Measurements from ENCODE around the gene COL9A3. TPM values are rescaled to one million over a fixed set of nuclear protein-coding genes. Genes with fewer than 3 reads are reported as not detected.
"Not testable (repeated sequence)": the region's sequence is repeated elsewhere in the genome, so short reads cannot be mapped to it uniquely, and the experiment has no call there.

The COL9A3 gene
- total RNA-seq, 2 experiments from 2014 or later = not detected

DNA sequence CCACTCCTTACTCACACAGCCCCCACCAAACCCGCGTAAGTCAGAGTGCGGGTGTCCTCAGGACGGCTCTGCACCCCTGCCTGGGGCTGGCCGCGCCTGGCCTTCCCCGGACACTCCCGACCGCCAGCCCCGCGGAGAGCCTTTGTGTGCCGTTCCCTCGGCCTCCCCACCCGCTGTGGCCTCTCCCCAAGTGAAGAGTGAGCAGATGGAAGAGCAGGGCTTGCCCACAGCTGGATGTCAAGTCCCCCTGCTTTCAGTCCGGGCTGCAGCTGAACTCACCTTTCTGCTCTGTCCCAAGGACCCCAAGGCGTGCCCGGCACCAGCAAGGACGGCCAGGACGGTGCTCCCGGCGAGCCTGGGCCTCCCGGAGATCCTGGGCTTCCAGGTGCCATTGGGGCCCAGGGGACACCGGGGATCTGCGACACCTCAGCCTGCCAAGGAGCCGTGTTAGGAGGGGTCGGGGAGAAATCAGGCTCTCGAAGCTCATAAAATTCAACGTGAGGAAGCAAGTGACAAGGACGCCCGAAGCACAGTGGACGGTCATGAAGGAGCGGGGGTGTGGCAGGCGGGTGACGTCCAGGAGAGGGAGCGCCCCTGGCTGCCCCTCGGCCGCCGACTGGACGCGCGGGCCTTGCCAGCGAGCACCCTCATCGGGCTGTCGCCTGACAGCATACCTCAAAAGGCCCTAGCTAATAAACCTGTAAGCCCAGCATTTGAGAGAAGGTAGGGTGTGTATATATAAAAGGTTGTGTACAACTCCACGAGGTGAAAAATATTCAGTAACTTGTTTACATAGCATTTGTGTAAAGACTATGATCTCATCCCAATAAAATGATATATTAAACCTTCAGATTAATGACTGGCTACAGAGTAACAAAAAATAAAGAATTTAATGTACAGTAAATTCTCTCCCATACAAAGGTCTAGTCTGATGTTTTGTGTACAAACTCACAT lies 23.7 kb downstream of the COL9A3 start:
- POLR2A ChIA-PET = no interaction called here
- CTCF ChIA-PET = no interaction called here

DNA sequence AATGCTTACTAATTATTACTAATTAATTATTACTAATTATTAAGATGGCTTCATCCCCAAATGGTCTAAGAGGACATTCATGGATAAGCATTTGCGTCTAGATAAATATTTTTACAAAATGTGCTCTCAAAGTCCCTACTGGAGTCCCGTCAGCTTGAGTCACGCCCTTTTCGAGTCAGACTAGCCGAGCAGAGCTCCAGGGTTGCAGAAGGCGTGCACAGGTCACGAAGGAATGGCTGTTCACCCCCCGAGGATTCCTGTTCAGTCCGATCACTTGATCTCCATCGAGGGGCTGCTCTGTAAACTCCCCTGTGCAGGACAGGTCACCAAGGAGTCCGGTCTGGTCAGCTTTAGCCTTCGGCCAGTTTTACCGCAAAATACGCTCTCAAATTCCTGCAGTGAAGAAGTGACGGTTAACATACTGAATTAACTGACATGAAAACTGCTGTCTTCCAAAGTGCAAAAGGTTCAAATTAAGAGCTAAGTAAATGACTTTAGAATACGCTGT lies 24.9 kb downstream of the COL9A3 start:
- ChIA-PET POLR2A (no interaction called here), CTCF (no interaction called here)

GRCh38 chr20:62843656-62844055 lies 26.8 kb downstream of the COL9A3 start:
- ChIA-PET POLR2A (no interaction called here), CTCF (no interaction called here)

GRCh38 chr20:62844182-62844581 lies 27.3 kb downstream of the COL9A3 start:
- CTCF ChIA-PET = interaction anchor here (0.8 kb wide), 1 partner anchor 49 kb away, joined by 3 read pairs; no protein-coding TSS in a partner anchor
- POLR2A ChIA-PET = no interaction called here

DNA sequence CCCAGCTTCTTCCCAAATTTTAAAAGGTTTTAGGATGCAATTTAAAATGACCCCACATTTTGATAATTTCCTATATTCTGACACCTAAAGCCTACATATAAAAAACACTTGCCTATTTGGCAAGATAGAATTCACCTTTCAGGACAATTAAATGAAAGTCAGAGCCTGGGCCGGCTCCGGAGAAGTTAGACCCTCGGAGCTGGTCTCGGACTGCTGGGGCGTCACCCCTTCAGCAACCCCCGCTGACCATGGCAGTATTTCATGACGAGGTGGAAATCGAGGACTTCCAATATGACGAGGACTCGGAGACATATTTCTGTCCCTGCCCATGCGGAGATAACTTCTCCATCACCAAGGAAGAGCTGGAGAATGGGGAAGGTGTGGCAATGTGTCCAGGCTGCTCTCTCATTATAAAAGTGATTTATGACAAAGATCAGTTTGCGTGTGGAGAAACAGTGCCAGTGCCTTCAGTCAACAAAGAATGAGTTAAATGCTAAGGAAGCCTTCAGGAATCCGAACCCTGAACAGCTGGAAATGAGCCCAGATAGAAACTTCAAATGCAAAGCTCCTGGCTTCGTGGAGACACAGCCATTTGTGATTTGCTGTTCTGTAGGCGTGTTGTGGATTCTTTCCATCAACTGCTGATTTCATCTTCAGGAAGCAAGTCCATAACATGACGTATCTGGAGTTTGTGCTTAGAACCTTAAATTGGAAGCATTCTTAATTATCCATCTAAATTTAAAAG lies 28.7 kb downstream of the COL9A3 start:
- ChIA-PET CTCF (interaction anchor here (0.7 to 1.0 kb wide), 2 partner anchors 30 to 199 kb away, joined by 3 read pairs; no protein-coding TSS in a partner anchor), POLR2A (no interaction called here)

DNA sequence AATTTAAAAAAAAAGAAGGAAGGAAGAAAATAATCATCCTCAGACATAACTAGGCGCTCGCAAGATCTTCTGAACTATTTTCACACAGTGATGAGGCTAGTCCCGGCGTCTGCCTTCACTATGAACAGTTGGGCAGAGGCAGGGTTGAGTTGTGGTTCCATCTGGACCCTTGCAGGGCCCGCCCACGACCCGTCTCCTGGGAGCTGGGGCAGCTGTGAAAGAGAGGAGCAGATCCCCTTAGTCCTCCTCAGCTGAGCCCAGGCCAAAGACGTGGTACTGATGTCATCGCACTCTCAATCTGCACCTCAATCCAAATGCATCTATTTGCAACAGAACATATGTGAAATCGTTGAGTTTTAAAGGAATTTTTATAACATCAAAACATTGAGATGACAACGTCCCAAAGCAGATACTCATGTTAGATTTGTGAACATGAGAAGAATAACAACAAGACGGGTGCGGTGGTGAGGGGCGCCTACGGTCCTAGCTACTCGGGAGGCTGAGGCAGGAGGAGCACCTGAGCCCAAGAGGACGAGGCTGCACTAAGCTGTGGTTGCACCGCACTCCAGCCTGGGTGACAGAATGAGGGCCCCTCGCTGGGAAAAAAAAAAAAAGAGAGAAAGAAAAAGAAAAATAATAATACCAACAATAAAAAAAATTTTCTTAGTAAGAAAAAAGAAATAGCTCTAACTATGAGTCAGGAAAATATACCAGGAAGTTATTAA lies 29.5 kb downstream of the COL9A3 start:
- POLR2A ChIA-PET = interaction anchor here (0.6 kb wide), 1 partner anchor 22 kb away, joined by 3 read pairs; no protein-coding TSS in a partner anchor
- CTCF ChIA-PET = interaction anchor here (0.7 to 1.0 kb wide), 3 partner anchors 30 to 350 kb away, joined by 3 to 4 read pairs (median 3); no protein-coding TSS in a partner anchor

DNA sequence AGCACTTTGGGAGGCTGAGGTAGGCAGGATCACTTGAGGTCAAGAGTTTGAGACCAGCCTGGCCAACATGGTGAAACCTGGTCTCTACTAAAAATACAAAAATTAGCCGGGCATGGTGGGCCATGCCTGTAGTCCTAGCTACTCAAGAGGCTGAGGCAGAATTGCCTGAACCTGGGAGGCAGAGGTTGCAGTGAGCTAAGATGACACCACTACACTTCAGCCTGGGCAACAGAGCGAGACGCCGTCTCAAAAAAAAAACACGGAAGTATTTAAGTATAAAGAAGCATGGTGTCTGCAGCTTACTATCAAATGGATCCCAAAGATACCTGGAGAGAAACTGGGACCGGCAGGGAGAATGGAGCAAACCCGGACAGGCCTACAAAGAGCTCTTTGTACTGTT lies 32.1 kb downstream of the COL9A3 start:
- POLR2A ChIA-PET = not testable (repeated sequence)
- CTCF ChIA-PET = interaction anchor here (1.3 kb wide), 1 partner anchor 41 kb away, joined by 5 read pairs; no protein-coding TSS in a partner anchor

GRCh38 chr20:62849431-62849830 lies 32.6 kb downstream of the COL9A3 start:
- CTCF ChIA-PET = interaction anchor here (1.3 kb wide), 1 partner anchor 41 kb away, joined by 5 read pairs; no protein-coding TSS in a partner anchor

GRCh38 chr20:62850333-62850974 lies 33.6 kb downstream of the COL9A3 start:
- ChIA-PET POLR2A (no interaction called here), CTCF (no interaction called here)

More at GRCh38 chr20:62849431-62849830, 32.6 kb downstream of the COL9A3 start:
- POLR2A ChIA-PET = no interaction called here

GRCh38 chr20:62852196-62852595 lies 35.3 kb downstream of the COL9A3 start:
- ChIA-PET POLR2A (no interaction called here), CTCF (no interaction called here)

GRCh38 chr20:62852841-62853240 lies 36.0 kb downstream of the COL9A3 start:
- ChIA-PET CTCF (no interaction called here), POLR2A (no interaction called here)

- POLR2A ChIA-PET, CTCF ChIA-PET: not testable (repeated sequence)
These were observed 36.5 kb downstream of the COL9A3 start for GRCh38 chr20:62853304-62853703.

- POLR2A ChIA-PET = no interaction called here
These were observed 37.3 kb downstream of the COL9A3 start for GRCh38 chr20:62854121-62854520.

DNA sequence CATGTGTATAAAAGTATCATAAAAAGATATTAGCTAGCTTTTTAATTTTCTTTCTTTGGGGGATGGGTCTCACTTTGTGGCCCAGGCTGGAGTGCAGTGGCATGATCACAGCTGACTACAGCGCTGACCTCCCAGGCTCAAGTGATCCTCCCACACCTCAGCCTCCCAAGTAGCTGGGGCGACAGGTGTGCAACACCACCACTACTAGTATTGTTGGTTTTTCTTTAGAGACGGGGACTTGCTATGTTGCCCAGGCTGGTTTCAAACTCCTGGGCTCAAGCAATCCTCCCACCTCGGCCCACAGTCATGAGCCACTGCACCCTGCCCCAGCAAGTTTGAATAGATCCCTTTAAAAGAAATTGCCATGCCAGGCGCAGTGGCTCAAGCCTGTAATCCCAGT lies 38.3 kb downstream of the COL9A3 start:
- CTCF ChIA-PET = no interaction called here
- POLR2A ChIA-PET = interaction anchor here (0.6 kb wide), 1 partner anchor 308 kb away, joined by 3 read pairs; no protein-coding TSS in a partner anchor

More at GRCh38 chr20:62854121-62854520, 37.3 kb downstream of the COL9A3 start:
- CTCF ChIA-PET = interaction anchor here (1.1 kb wide), 1 partner anchor 62 kb away, joined by 3 read pairs; no protein-coding TSS in a partner anchor

DNA sequence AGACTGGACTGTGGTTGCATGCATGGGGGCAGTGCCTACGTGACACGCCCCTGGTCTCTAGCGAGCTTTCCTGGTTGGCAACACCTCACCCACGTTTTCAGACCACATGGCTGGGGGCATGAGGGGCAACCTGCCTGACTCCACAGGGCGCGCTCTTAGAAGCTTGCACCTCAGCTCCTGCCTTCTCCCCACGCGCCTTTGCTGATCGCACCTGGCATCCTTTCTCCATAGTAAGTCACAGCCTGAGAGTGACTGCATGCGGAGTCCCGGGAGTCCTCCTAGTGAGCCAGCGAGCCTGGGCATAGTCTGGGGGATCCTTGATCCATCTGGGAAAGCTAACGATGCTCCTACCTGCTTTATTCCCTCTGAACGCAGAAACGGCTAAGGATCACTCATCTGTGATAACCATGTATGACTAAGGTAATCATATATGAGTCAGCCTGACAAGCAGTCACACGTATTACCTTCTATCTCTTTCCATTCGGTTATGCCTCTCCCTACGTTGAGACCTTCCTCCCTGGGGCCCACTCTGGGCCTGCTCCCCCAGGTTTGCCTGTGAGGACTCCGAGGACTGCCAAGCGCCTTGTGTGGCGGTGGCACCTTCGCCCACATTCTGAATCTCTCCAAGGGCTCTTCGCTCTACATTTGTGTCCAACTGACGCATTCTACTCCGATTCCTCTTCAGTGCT lies 40.2 kb downstream of the COL9A3 start:
- ChIA-PET POLR2A (no interaction called here), CTCF (interaction anchor here (1.1 kb wide), 1 partner anchor 43 kb away, joined by 4 read pairs; no protein-coding TSS in a partner anchor)

GRCh38 chr20:62858058-62858830 lies 41.4 kb downstream of the COL9A3 start:
- POLR2A ChIA-PET = no interaction called here
- CTCF ChIA-PET = interaction anchor here (0.6 kb wide), 1 partner anchor 49 kb away, joined by 3 read pairs; no protein-coding TSS in a partner anchor

GRCh38 chr20:62859721-62860120 lies 42.9 kb downstream of the COL9A3 start:
- POLR2A ChIA-PET = interaction anchor here (1.3 kb wide), 1 partner anchor 51 kb away, joined by 4 read pairs; no protein-coding TSS in a partner anchor
- CTCF ChIA-PET = no interaction called here

Measured in activated CD8-positive, alpha-beta memory T cell treated with anti-CD3 and anti-CD28 coated beads for 36 hours (primary cell).